PC-3 (cell line): Measurements from ENCODE around the gene HDAC4.

Source experiments
- EZH2 ChIP-seq: fragments of 300-600 bp; sonication (generic); IDR thresholded peaks from one replicate; pipeline ENCODE4 v1.6.1; 2017; ENCODE audit warnings: antibody characterized with exemption, mild to moderate bottlenecking, low read length; ENCODE audit not compliant: unreplicated experiment
- TF ChIP-seq, protein P1 (sequence below): fragments of 300-600 bp; sonication (generic); conservative IDR thresholded peaks from 2 replicates; pipeline ENCODE4 v1.5.1; 2017; ENCODE audit warnings: antibody characterized with exemption, low read depth, mild to moderate bottlenecking, low read length

GRCh38 chr2:239341840-239342239 is 59.0 kb downstream of the HDAC4 start:
- TF ChIP-seq, protein P1, sequence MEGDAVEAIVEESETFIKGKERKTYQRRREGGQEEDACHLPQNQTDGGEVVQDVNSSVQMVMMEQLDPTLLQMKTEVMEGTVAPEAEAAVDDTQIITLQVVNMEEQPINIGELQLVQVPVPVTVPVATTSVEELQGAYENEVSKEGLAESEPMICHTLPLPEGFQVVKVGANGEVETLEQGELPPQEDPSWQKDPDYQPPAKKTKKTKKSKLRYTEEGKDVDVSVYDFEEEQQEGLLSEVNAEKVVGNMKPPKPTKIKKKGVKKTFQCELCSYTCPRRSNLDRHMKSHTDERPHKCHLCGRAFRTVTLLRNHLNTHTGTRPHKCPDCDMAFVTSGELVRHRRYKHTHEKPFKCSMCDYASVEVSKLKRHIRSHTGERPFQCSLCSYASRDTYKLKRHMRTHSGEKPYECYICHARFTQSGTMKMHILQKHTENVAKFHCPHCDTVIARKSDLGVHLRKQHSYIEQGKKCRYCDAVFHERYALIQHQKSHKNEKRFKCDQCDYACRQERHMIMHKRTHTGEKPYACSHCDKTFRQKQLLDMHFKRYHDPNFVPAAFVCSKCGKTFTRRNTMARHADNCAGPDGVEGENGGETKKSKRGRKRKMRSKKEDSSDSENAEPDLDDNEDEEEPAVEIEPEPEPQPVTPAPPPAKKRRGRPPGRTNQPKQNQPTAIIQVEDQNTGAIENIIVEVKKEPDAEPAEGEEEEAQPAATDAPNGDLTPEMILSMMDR, result no peak
- no peak for TF ChIP-seq EZH2
